Uterus (tissue), 2 donors: ENCODE measurements around the gene WDR27.

Source experiments
- POLR2A ChIP-seq, 2 donors: fragments of 450-650 bp; IDR thresholded peaks; one replicate each; pipeline ENCODE4 v1.6.1; 2016; ENCODE audit warnings: antibody characterized with exemption in 2 of 2, mild to moderate bottlenecking in 1 of 2, moderate library complexity in 1 of 2
- TF ChIP-seq, protein P1 (sequence below), 4 experiments: fragments of 200-600 bp in 2 of 4; fragments of 450-650 bp in 2 of 4; sonication (generic) in 2 of 4; IDR thresholded peaks; one replicate each; pipeline ENCODE4 v1.5.1; 2016 to 2019; ENCODE audit warnings: antibody characterized with exemption in 4 of 4, mild to moderate bottlenecking in 2 of 4, moderate library complexity in 1 of 4

- no peak for TF ChIP-seq POLR2A (IDR thresholded peaks at IDR 0.05)
- TF ChIP-seq, protein P1, sequence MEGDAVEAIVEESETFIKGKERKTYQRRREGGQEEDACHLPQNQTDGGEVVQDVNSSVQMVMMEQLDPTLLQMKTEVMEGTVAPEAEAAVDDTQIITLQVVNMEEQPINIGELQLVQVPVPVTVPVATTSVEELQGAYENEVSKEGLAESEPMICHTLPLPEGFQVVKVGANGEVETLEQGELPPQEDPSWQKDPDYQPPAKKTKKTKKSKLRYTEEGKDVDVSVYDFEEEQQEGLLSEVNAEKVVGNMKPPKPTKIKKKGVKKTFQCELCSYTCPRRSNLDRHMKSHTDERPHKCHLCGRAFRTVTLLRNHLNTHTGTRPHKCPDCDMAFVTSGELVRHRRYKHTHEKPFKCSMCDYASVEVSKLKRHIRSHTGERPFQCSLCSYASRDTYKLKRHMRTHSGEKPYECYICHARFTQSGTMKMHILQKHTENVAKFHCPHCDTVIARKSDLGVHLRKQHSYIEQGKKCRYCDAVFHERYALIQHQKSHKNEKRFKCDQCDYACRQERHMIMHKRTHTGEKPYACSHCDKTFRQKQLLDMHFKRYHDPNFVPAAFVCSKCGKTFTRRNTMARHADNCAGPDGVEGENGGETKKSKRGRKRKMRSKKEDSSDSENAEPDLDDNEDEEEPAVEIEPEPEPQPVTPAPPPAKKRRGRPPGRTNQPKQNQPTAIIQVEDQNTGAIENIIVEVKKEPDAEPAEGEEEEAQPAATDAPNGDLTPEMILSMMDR (IDR thresholded peaks at IDR 0.05), result no peak
These were observed 273.3 kb downstream of the WDR27 start for GRCh38 chr6:169428532-169428931.
